ENCODE data around the gene TCHH.
A peak's percentile ranks its signal among the peaks of the same experiment; 100 is the strongest.
"Not testable (repeated sequence)": the region's sequence is repeated elsewhere in the genome, so short reads cannot be mapped to it uniquely, and the experiment has no call there.

The TCHH gene

DNA sequence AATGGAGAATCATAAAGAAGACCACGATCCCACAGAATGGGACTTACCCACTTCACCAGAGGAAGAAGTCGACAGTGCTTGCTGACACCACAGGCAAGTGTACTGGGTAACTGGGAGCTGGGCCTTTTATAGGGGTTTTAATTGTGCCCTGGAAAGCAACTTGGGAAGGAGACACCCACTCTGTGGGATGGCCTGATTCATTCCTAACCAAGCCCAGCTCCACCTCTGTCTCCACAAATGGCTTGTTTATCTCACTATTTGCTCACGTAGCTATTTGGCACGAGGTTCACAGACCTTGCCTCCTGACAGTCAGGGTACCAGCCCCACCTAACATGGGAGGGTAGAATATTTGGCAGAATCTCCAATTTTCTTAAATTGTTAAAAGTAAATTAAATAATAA lies at the start of gene TCHH:
Gene TCHH, minus strand, starts transcription at position 101 of the 400 bp plus-strand sequence. CDS start 1,364 bp downstream, outside the sequence.
- no peak for DNase-seq

GRCh38 chr1:152164517-152165136 lies 49.4 kb upstream of the TCHH start:
- no peak for DNase-seq

- DNase-seq = no peak
These were observed 47.7 kb upstream of the TCHH start for GRCh38 chr1:152162792-152163463.

DNA sequence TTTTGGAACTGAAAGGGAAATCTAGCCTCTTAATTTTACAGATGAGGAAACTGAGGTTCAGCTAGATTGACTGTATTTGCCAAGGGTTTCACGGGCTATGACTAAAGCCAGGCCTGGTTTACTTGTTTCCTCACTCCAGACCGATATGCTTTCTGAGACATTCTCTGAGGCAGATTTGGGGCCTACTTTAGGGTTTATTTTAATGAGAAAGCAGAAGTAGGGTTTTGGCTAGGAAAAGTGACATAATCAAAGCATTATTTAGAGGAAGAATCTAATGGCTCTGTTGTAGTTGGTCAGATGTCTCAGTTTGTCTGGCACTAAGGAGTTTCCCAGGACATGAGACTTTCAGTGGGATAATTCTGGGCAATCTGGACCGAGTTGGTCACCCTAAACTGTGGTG lies 45.3 kb upstream of the TCHH start:
- DNase-seq = no peak

DNA sequence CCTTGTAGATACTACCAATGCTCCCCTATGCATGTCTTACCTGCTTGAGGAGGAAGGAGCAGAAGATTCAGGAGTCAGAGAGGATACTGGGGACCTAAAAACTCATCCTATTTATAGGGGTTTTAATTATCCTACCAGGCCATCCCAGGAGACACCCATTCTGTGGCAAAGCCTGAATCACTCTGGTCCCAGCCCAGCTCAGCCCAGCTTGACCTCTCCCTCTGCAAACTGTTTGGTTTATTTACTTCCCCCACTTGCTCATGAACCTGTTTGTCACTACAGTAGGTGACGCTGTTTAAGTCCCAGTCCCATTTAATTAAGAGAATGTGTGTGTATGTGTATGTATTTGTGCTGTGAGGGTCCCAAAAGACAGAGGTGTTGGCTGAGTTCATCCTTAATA lies 43.9 kb upstream of the TCHH start, which contains the start of gene RPTN:
Gene RPTN, minus strand, starts transcription at position 85 of the 400 bp plus-strand sequence. CDS start 1,339 bp downstream, outside the sequence.
- DNase-seq = no peak

DNA sequence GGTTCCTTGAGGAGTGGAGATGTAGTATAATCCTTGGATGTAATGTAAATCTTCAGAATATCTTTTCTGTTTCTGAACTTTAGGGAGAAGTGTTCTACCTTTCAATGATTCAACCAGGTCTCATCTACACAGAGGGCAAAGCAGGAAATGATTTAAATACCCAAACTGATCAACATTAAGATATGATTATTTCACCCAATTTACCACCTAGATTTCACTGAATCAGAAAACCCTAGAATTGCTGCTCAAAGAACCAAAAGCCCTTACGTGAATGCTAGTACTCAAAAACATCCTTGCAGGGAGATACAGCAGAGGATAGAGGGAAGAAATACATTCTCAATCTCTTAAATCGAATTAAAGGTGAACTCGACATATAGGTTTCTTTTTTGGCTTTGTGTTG lies 38.8 kb upstream of the TCHH start:
- no peak for DNase-seq

- DNase-seq = no peak
These were observed 36.4 kb upstream of the TCHH start for GRCh38 chr1:152151646-152152045.

- DNase-seq = no peak
These were observed 33.7 kb upstream of the TCHH start for GRCh38 chr1:152148981-152149380.

DNA sequence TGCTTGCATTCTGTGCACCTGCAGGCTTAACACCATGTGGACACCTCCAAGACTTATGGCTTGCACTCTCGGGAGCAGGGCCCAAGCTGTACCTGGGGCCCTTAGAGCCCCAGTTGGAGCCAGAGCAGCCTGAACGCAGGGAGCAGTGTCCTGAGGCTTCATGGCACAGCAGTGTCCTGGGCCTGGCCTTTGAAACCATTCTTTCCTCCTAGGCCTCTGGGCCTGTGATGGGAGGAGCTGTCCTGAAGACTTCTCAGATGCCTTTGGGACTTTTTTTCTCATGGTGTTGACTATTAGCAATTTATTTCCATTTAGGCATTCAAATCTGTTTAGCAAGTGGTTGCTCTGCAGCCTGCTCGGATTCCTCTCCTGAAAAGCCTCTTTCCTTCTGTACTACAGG lies 32.8 kb upstream of the TCHH start:
- DNase-seq = no peak

DNA sequence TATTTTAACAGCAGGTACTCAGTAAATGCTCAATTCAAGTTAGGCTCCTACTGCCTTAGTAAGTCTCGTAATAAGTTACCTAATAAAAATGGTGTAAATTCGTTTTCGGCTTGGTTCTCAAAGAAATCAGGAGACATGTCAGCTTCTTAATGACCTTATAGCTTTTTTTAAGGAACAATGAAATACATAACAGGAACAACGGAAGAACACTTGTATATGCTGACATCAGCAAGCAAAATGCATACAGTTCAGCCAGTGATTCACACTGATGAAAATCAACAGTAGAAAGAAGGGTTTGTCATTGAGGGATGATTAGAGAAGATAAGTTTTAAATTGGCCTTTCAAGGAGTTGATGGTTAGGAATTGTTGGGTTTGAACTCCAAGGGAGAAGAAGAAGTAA lies 30.5 kb upstream of the TCHH start:
- no peak for DNase-seq

- DNase-seq = not testable (repeated sequence)
These were observed 29.5 kb upstream of the TCHH start for GRCh38 chr1:152144674-152145183.

DNA sequence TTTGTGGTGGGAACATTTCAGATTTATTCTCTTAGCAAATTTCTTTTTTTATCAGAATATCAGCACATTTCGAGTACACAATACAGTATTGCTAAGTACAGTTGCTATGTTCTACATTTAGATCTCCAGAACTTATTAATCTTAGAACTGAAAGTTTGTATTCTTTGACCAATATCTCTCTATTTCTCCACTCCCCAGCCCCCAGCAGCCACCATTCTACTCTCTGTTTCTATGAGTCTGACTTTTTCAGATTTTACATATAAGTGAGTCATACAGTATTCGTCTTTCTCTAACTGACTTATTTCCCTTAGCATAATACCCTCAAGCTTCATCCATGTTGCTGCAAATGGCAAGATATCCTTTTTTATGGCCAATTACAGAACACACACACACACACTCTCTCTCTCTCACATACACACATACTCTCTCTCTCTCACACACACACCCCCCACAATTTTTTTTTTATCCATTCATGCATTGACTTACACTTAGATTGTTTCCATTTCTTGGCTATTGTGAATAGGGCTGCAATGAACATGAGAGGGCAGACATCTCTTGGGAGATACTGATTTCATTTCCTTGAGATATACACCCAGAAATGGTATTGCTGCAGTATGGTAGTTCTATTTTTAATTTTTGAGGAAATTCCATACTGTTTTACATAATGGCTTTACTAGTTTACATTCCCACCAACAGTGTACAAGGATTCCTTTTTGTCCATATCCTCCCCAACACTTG lies 28.1 kb upstream of the TCHH start:
- no peak for DNase-seq

DNA sequence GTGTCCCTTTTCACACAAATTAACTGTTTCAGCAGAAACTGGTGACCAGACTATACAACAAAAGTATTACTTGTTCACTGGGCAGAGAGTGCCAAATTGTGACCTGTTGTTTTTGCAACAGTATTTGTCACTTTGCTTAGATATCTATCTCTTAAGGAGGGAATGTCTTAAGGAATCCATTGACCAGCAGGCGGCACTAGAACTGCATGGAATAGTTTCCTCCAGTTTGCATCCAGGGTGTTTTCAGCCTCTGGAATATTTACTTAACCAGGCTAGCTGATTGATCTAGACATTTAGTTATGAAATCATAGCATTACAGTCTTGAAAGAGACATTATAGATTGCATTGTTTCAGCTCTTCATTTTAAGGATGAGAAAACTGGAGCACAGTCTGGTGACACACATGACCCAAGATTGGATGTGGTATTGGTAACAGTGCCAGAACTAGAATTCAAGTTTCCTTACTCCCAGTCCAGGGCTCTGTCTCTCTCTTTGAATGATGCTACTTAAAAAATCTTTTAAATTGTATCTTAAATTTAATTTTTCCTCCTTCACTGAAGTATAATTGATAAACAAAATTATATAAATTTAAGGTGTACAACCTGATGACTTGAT lies 26.8 kb upstream of the TCHH start:
- peak; percentile 40 for DNase-seq

GRCh38 chr1:152137215-152137614 lies 22.0 kb upstream of the TCHH start:
- DNase-seq = no peak

GRCh38 chr1:152130186-152130585 lies 14.9 kb upstream of the TCHH start:
- no peak for DNase-seq

DNA sequence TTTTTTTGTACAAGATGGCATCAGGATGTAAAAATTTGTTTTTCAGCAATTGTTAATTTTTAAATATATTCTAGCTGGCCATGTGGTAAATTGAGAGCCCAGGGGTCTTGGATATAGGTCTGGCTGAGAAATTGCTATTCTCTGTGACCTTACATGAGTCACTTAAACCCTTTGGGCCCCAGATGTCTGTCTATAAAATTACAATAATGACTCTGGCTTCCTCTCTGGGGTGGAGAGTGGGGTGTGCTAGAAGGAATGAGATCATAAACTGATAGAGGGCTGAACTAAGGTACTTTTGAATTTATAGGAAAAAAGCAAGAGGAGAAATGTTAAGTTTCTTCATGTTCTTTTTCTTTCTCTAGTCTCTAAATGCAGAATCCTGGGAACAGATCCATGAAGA lies 12.4 kb upstream of the TCHH start:
- no peak for DNase-seq

DNA sequence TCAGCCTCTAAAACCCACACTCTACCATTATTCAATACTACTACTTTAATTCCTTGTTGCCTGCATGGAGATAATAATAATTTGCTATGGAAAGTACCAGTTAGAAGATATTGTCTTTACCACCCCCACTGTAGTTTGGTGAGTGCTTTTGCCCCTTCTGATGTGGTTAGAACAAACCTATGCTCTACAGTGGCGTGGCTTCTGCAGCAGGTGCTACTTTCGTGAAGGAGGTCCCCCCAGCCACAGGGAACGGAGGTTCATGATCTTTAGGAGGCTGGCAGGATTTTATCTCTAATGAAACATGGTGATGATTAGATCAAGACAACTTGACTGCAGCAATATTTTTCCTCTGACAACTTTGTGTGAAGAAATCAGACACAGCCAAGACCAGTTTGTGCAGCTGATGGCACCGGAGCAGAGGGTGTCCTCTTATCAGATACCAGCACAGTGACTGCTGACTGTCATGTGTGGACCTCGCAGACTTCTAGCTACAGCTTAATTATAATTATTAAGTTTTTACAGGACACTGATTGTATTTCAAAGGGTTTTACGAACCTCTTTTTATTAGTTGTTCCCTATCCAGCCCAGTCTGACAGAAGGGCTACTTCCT lies 10.7 kb upstream of the TCHH start:
- no peak for DNase-seq

GRCh38 chr1:152118915-152119314 lies 3.7 kb upstream of the TCHH start:
- no peak for DNase-seq

DNA sequence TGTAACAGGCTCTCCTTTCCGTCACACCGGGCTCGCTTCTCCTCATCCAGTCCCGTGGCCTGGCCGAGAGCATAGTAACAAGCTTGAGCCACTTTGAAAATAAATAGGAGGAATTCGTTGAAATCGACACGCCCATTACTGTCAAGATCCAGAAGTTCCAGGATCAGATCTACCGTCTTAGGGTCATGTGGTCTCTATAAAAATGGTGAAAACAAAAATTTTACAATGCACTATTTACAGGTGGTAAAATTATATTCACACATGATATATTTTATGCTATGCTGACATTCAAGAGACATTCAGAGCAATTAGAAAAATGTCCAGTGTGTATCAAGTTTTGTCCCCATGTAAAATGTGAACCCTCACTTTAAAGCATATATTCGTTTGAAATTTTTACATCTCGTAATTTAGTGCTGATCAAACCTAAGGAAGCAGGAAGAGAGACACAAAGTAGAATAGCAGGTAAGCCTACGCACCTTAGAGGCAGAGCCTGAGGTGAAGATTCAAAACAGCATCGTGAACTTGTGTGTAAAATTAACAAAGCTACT lies 2.3 kb downstream of the TCHH start:
- DNase-seq = no peak

DNA sequence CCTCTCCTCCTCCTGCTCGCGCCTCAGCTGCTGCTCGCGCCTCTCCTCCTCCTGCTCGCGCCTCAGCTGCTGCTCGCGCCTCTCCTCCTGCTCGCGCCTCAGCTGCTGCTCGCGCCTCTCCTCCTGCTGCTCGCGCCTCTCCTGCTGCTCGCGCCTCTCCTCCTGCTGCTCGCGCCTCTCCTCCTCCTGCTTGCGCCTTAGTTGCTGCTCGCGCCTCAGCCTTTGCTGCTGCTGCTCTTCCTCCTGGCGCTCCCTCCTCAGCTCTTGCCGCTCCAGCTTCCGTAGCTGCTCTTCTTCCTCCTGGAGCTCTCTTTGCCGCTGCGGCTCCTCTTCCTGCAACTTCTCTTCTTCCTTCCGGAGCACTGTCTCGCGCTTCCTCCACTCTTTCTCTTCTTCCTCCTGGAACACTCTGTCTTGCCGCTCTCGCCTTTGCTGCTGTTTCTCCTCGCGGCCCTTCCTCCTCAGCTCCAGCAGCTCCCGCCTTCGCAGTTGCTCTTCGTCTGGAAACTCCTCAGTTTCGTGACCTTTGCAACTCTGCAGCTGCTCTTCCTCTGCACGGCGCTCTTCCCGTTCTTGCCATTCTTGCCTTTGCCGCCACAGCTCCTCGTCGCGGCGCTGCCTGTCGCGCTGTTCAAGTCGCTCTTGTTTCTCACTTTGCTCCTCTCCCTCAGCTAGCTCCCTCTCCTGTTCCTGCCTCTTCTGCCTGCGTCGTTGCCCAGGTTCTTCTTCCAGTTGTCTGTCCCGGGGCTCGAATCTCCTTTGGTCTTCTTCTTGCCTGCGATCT lies 3.0 kb downstream of the TCHH start:
- DNase-seq = peak; percentile 17

GRCh38 chr1:152111515-152111968 lies 3.7 kb downstream of the TCHH start:
- DNase-seq = peak; percentile 61
